ENCODE results near the gene SCRG1.
A peak's percentile ranks its signal among the peaks of the same experiment; 100 is the strongest.

Gene SCRG1

GRCh38 chr4:173424899-173425805 is 26.2 kb upstream of the SCRG1 start:
- no peak overlapping the region for H3K4me3 ChIP-seq (ENCODE audit: low read depth, low read length)
- no peak for DNase-seq (ENCODE audit: low read depth)
- TF ChIP-seq, protein P1, sequence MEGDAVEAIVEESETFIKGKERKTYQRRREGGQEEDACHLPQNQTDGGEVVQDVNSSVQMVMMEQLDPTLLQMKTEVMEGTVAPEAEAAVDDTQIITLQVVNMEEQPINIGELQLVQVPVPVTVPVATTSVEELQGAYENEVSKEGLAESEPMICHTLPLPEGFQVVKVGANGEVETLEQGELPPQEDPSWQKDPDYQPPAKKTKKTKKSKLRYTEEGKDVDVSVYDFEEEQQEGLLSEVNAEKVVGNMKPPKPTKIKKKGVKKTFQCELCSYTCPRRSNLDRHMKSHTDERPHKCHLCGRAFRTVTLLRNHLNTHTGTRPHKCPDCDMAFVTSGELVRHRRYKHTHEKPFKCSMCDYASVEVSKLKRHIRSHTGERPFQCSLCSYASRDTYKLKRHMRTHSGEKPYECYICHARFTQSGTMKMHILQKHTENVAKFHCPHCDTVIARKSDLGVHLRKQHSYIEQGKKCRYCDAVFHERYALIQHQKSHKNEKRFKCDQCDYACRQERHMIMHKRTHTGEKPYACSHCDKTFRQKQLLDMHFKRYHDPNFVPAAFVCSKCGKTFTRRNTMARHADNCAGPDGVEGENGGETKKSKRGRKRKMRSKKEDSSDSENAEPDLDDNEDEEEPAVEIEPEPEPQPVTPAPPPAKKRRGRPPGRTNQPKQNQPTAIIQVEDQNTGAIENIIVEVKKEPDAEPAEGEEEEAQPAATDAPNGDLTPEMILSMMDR (IDR thresholded peaks at IDR 0.05; ENCODE audit: control insufficient read depth, extremely low read depth, insufficient read depth) = no peak

DNA sequence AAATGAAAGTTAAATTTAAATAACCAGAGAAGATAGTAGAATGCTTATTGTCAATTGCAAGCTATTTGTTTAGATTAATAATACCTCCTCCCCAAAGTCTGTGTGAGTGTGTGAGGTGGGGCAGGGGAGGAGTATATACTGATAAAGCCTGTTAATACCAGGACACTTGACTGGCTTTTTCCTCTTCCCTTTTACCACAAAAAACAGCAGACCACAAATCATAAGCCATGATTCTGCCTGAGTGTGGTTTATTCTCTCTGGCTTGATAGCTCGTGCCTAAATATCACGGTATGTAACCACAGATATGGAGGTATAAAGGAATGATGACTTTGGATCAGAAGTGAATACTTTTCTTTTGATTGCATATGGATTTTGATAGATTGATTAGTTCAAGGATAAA is 21.9 kb upstream of the SCRG1 start:
- no peak overlapping the region for H3K4me3 ChIP-seq (ENCODE audit: low read depth, low read length)
- TF ChIP-seq, protein P1 (IDR thresholded peaks at IDR 0.05; ENCODE audit: control insufficient read depth, extremely low read depth, insufficient read depth) = no peak
- no peak for DNase-seq (ENCODE audit: low read depth)

DNA sequence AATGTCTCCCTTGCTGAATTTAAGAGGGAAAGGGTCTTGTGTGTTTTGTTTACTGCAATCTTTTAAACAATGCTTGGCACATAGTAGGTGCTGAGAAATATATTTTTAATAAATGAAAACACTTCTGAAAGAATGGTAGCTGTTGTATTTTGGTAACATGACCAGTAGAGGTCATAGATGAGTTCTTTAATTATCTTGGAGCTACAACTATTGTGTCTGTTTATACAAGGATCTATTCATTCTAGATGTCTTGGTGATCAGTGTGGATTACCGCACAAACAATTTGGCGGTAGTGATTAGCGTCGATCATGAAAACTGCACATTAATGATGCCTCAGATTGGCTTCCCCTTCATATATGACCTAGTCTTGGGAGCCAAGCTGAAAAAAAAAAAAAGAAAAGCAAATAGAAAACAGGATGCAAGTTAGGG is 21.4 kb upstream of the SCRG1 start:
- no peak overlapping the region for H3K4me3 ChIP-seq (ENCODE audit: low read depth, low read length)
- no peak for DNase-seq (ENCODE audit: low read depth)

GRCh38 chr4:173418639-173419038 is 19.7 kb upstream of the SCRG1 start:
- no peak for DNase-seq (ENCODE audit: low read depth)
- H3K4me3 ChIP-seq (ENCODE audit: low read depth, low read length) = no peak overlapping the region
- TF ChIP-seq, protein P1 (IDR thresholded peaks at IDR 0.05; ENCODE audit: control insufficient read depth, extremely low read depth, insufficient read depth) = no peak

More for the DNA sequence above, 21.4 kb upstream of the SCRG1 start:
- TF ChIP-seq, protein P1 (IDR thresholded peaks at IDR 0.05; ENCODE audit: control insufficient read depth, extremely low read depth, insufficient read depth) = peak; percentile 43

DNA sequence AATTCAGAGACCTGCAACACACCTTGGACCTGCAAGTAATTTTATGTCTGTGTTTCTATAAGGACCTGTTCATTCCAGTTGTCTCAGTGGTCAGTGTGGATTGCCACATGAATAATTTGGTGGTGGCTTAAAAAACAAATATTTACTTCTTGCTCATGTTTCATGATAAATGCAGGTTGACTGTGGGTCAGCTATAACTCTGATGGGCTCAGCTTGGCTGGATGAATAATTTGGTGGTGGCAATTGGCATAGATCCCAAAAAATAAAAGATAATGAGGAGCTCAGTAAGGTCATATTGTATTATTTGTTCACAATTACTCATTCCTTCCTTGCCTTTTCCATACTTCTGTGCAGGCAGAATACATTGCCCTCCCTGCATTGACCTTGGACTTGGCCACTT is 18.9 kb upstream of the SCRG1 start:
- TF ChIP-seq, protein P1 (IDR thresholded peaks at IDR 0.05; ENCODE audit: control insufficient read depth, extremely low read depth, insufficient read depth) = no peak
- no peak overlapping the region for H3K4me3 ChIP-seq (ENCODE audit: low read depth, low read length)
- no peak for DNase-seq (ENCODE audit: low read depth)

GRCh38 chr4:173415885-173416653 is 17.2 kb upstream of the SCRG1 start:
- no peak overlapping the region for H3K4me3 ChIP-seq (ENCODE audit: low read depth, low read length)
- DNase-seq (ENCODE audit: low read depth) = no peak
- TF ChIP-seq, protein P1 (IDR thresholded peaks at IDR 0.05; ENCODE audit: control insufficient read depth, extremely low read depth, insufficient read depth) = no peak

All from LNCaP clone FGC (cell line).